K562 (cell line): ENCODE measurements around the gene MBOAT2.

ENCODE experiments used
- ATF4 ChIP-seq: fragments of 450-650 bp; formaldehyde crosslinking; IDR thresholded peaks from 2 replicates; pipeline ENCODE4 v1.4.0; 2022; ENCODE audit warnings: mild to moderate bottlenecking, moderate library complexity
- CTCF ChIP-seq, 3 experiments: IDR thresholded peaks in 2 of 3; conservative IDR thresholded peaks in 1 of 3; 2 replicates each; pipeline ENCODE4 v1.5.1; 2011 to 2012; ENCODE audit warnings: low read length in 3 of 3, mild to moderate bottlenecking in 3 of 3, control low read depth in 2 of 3, improper control_type of control experiment in 1 of 3, inconsistent platforms in 1 of 3, low read depth in 1 of 3, mixed read lengths in 1 of 3, moderate library complexity in 1 of 3; ENCODE audit not compliant: insufficient read depth in 2 of 3
- ELK1 ChIP-seq: sonication (generic); formaldehyde crosslinking; IDR thresholded peaks from 2 replicates; pipeline ENCODE4 v1.8.1; 2022; ENCODE audit warnings: missing genetic modification reagents
- LEF1 ChIP-seq: fragments of 450-650 bp; IDR thresholded peaks from 2 replicates; pipeline ENCODE4 v1.6.1; 2016; ENCODE audit warnings: mild to moderate bottlenecking
- POLR2AphosphoS5 ChIP-seq: IDR thresholded peaks from 2 replicates; pipeline ENCODE4 v1.6.1; 2011; ENCODE audit warnings: mild to moderate bottlenecking, low read depth, low read length, moderate library complexity; ENCODE audit not compliant: control insufficient read depth, insufficient read depth
- SREBF1 ChIP-seq: fragments of 150-350 bp; IDR thresholded peaks from 2 replicates; pipeline ENCODE4 v1.6.1; 2014; ENCODE audit warnings: antibody characterized with exemption, low read depth, low read length, borderline replicate concordance
- ZBTB17 ChIP-seq: fragments of 450-650 bp; formaldehyde crosslinking; IDR thresholded peaks from 2 replicates; pipeline ENCODE4 v1.4.0; 2020; ENCODE audit warnings: mild to moderate bottlenecking

- TF ChIP-seq ZBTB17 (CRISPR knock-in tag) (no peak), CTCF (IDR thresholded peaks at IDR 0.05 in 2 of 3, conservative IDR thresholded peaks at IDR 0.05 in 1 of 3; ENCODE audit: insufficient read depth in 2 of 3, low read depth in 1 of 3, low read length in 3 of 3) (no peak), ATF4 (CRISPR knock-in tag) (no peak), POLR2AphosphoS5 (no peak), LEF1 (no peak), ELK1 (CRISPR knock-in tag) (no peak), SREBF1 (no peak)
Measured at GRCh38 chr2:8935982-8936381, 67.5 kb downstream of the MBOAT2 start.
